ENCODE results near the gene RCAN1.

RCAN1 gene

GRCh38 chr21:34593954-34594531 lies 20.9 kb downstream of the RCAN1 start:
- no peak overlapping the region for H2AFZ ChIP-seq (ENCODE audit: low read depth, low read length)
- TF ChIP-seq EZH2phosphoT487 (IDR thresholded peaks at IDR 0.05; ENCODE audit: low read depth) (no peak), CTCF (IDR thresholded peaks at IDR 0.05; ENCODE audit: low read depth, low read length) (no peak)
- H3K27ac ChIP-seq (ENCODE audit: low read length), result no peak overlapping the region
- no peaks in the 10 kb centered on the region for H3K36me3 ChIP-seq (replicated peaks; ENCODE audit: low read depth, low read length)
- no peaks in the 10 kb centered on the region for H3K27me3 ChIP-seq (ENCODE audit: low read depth, low read length)
- H3K4me1 ChIP-seq (ENCODE audit: low read length), result no peaks in the 10 kb centered on the region
- H4K20me1 ChIP-seq (ENCODE audit: insufficient read depth, low read length), result no peaks in the 10 kb centered on the region
- no peak overlapping the region for H3K4me2 ChIP-seq (ENCODE audit: low read length)
- no peaks in the 10 kb centered on the region for H3K9me3 ChIP-seq (ENCODE audit: insufficient read depth, low read length)
- no peak overlapping the region for H3K9ac ChIP-seq (ENCODE audit: low read length)
- no peak overlapping the region for H3K4me3 ChIP-seq (ENCODE audit: low read length)
- H3K79me2 ChIP-seq (ENCODE audit: low read length), result no peaks in the 10 kb centered on the region

GRCh38 chr21:34593423-34593822 lies 21.5 kb downstream of the RCAN1 start:
- no peaks in the 10 kb centered on the region for H4K20me1 ChIP-seq (ENCODE audit: insufficient read depth, low read length)
- no peak overlapping the region for H3K9ac ChIP-seq (ENCODE audit: low read length)
- no peak overlapping the region for H3K27ac ChIP-seq (ENCODE audit: low read length)
- no peaks in the 10 kb centered on the region for H3K9me3 ChIP-seq (ENCODE audit: insufficient read depth, low read length)
- TF ChIP-seq EZH2phosphoT487 (IDR thresholded peaks at IDR 0.05; ENCODE audit: low read depth), result no peak
- TF ChIP-seq CTCF (IDR thresholded peaks at IDR 0.05; ENCODE audit: low read depth, low read length), result no peak
- no peak overlapping the region for H2AFZ ChIP-seq (ENCODE audit: low read depth, low read length)
- no peak overlapping the region for H3K4me2 ChIP-seq (ENCODE audit: low read length)
- H3K36me3 ChIP-seq (replicated peaks; ENCODE audit: low read depth, low read length), result no peaks in the 10 kb centered on the region
- no peaks in the 10 kb centered on the region for H3K4me1 ChIP-seq (ENCODE audit: low read length)
- no peak overlapping the region for H3K4me3 ChIP-seq (ENCODE audit: low read length)
- H3K79me2 ChIP-seq (ENCODE audit: low read length), result no peaks in the 10 kb centered on the region
- H3K27me3 ChIP-seq (ENCODE audit: low read depth, low read length), result no peaks in the 10 kb centered on the region

DNA sequence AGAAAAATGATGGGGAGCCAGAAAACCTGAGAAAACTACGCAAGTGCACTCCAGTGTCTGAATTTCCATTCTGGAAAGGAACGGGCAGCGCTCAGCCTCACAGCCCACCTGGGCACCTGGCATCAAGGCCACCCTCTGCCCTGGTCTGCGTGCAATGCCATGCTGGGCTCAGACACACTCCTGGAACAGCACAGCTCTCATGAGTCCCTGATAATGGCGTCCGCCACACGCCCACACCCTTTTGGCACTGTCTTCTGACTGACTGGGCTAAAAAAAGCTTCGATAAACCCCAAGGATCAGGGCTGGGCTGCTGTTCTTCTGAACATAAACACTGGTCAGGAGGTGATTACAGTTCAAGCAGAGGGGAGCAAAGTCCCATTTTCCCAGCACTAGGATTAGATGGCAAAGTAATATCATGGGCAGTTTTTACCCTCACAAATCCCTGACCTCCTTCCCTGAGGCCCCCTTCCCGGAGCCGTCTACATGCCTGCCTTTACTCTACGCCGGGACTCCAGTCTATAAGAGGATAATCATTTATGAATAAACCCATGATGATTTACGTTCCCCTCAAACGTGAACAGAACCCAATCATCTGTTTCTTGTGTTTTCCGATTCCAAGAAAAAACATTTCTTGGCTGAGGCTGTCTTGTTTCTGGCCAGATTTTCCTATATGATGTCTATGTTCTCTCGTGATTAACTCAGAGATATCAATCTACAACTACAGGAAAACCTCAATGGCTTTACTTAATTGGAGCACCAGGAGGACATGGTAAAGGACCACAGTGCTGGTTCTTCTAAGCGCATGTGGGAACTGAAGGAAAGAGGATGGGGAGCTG lies 22.6 kb downstream of the RCAN1 start:
- H2AFZ ChIP-seq (ENCODE audit: low read depth, low read length), result no peak overlapping the region
- TF ChIP-seq CTCF (IDR thresholded peaks at IDR 0.05; ENCODE audit: low read depth, low read length) (no peak), EZH2phosphoT487 (IDR thresholded peaks at IDR 0.05; ENCODE audit: low read depth) (no peak)
- H3K4me3 ChIP-seq (ENCODE audit: low read length), result no peak overlapping the region
- no peak overlapping the region for H3K4me2 ChIP-seq (ENCODE audit: low read length)
- H3K9ac ChIP-seq (ENCODE audit: low read length), result no peak overlapping the region
- no peaks in the 10 kb centered on the region for H3K4me1 ChIP-seq (ENCODE audit: low read length)
- H4K20me1 ChIP-seq (ENCODE audit: insufficient read depth, low read length), result no peaks in the 10 kb centered on the region
- no peaks in the 10 kb centered on the region for H3K9me3 ChIP-seq (ENCODE audit: insufficient read depth, low read length)
- H3K36me3 ChIP-seq (replicated peaks; ENCODE audit: low read depth, low read length), result no peaks in the 10 kb centered on the region
- no peaks in the 10 kb centered on the region for H3K79me2 ChIP-seq (ENCODE audit: low read length)
- H3K27me3 ChIP-seq (ENCODE audit: low read depth, low read length), result no peaks in the 10 kb centered on the region
- no peak overlapping the region for H3K27ac ChIP-seq (ENCODE audit: low read length)

DNA sequence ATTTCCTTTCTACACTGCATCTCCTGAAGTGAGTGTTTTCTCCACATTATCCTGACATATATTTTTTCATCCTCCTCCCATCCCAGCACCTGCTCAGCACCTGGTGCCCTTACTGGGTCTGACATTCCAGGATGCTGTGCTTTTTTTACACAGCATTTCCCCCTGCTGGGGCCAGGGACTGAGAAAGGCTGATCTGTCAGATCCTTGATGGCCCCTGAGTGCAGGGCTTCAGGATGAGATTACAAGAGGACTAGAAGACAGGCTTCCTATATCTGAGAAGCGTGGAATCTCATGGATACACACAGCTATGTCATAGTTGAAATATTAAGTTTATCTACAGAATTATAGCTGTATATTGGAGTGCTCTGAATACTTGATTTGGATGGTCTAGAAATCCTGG lies 24.4 kb downstream of the RCAN1 start:
- Histone ChIP-seq H3K79me2 (ENCODE audit: low read length) (no peaks in the 10 kb centered on the region), H3K9ac (ENCODE audit: low read length) (no peak overlapping the region), H3K4me3 (ENCODE audit: low read length) (no peak overlapping the region), H3K27ac (ENCODE audit: low read length) (no peak overlapping the region), H3K9me3 (ENCODE audit: insufficient read depth, low read length) (no peaks in the 10 kb centered on the region), H3K27me3 (ENCODE audit: low read depth, low read length) (no peaks in the 10 kb centered on the region), H2AFZ (ENCODE audit: low read depth, low read length) (no peak overlapping the region), H3K4me1 (ENCODE audit: low read length) (no peaks in the 10 kb centered on the region), H3K4me2 (ENCODE audit: low read length) (no peak overlapping the region), H3K36me3 (replicated peaks; ENCODE audit: low read depth, low read length) (no peaks in the 10 kb centered on the region), H4K20me1 (ENCODE audit: insufficient read depth, low read length) (no peaks in the 10 kb centered on the region)
- TF ChIP-seq CTCF (IDR thresholded peaks at IDR 0.05; ENCODE audit: low read depth, low read length), result no peak

All from OCI-LY3 (cell line).